GM04504 (cell line): ENCODE results near the gene NUFIP2.
"Not testable (repeated sequence)": the region's sequence is repeated elsewhere in the genome, so short reads cannot be mapped to it uniquely, and the experiment has no call there.

Experiments used
- DNase-seq: peaks from one replicate; pipeline ENCODE4 v3.0.0-alpha.2; 2012; ENCODE audit warnings: low read depth

NUFIP2 gene, protein sequence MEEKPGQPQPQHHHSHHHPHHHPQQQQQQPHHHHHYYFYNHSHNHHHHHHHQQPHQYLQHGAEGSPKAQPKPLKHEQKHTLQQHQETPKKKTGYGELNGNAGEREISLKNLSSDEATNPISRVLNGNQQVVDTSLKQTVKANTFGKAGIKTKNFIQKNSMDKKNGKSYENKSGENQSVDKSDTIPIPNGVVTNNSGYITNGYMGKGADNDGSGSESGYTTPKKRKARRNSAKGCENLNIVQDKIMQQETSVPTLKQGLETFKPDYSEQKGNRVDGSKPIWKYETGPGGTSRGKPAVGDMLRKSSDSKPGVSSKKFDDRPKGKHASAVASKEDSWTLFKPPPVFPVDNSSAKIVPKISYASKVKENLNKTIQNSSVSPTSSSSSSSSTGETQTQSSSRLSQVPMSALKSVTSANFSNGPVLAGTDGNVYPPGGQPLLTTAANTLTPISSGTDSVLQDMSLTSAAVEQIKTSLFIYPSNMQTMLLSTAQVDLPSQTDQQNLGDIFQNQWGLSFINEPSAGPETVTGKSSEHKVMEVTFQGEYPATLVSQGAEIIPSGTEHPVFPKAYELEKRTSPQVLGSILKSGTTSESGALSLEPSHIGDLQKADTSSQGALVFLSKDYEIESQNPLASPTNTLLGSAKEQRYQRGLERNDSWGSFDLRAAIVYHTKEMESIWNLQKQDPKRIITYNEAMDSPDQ

DNA sequence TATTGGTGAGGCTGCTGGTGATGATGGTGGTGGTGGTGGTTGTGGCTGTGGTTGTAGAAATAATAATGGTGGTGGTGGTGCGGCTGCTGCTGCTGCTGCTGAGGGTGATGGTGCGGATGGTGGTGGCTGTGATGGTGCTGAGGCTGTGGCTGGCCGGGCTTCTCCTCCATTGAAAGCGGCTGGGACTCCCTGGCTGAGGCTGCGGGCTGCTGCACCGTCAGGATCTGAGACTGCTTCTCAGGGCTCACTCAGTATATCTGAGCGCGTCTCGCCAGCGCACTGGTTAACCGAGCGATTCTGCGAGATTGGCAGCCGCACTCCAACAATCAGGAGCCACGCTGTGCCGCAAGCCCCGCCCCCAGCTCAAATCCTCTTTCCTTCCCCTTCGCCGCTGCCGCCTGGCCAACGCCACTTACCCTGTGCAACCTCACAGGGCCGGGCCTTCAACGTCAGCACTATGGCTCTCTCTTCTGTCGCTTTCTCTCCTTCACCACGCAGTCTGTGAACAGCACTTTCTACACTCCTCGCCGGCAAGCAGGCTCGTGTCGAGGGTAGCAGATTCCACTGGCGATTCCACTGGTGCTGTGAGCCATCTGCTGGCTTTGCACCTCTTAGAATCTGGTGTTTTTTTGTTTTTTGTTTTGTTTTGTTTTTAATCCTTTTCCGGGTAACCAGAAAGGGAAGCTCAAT, at the start of gene NUFIP2:
Gene NUFIP2 (minus strand): TSS at position 259 of the 690 bp plus-strand sequence. CDS start 89 bp downstream, at position 170.
- peak; percentile 96 for DNase-seq

DNA sequence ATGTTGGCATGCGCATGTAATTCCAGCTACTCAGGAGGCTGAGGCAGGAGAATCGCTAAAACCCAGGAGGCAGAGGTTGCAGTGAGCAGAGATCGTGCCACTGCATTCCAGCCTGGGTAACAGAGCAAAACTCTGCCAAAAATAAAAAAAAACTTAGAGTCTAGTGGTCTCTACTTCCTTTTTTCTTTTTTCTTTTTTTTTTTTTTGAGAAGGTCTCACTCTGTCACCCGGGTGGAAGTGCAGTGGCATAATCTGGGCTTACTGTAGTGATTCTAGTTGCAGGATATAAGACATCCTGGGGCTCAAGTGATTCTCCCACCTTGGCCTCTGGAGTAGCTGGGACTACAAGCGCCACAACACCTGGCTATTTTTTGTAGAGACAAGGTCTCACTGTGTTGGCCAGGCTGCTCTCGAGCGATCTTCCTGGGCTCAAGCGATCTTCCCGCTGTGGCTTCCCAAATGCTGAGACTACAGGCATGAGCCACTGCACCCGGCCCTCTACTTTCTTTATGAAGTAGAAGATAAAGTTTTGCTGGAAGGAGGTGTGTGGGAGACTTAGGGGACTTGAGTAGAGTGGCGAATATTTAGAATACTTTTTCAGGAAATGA, 48.3 kb upstream of the NUFIP2 start:
- DNase-seq = no peak

DNA sequence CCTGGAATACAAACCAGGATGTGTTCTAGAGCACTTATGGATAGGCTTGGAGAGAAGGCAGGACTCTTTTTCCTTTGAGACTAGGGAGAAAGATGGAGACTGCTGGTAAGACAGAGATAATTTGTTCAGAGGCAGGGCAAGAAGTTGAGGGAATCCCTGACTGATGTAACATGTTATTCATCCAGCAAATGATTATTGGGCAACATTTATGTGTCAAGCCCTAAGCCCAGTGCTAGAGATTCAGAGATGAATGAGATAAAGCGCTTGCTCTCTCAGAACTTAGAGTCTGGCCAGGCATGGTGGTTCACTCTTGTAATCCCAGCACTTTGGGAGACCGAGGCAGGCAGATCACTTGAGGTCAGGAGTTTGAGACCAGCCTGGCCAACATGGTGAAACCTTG, 47.8 kb upstream of the NUFIP2 start:
- peak; percentile 23 for DNase-seq

DNA sequence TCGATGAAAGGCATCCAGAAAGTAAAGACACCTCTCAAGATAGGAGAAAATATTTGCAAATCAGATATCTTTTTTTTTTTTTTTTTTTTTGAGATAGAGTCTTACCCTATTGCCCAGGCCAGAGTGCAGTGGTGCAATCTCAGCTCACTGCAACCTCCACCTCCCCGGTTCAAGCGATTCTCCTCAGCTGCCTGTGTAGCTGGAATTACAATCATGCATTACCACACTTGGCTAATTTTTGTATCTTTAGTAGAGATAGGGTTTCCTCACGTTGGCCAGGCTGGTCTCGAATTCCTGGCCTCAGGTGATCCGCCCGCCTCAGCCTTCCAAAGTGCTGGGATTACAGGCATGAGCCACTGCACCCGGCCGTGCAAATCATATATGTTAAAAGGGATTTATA, 45.1 kb upstream of the NUFIP2 start:
- DNase-seq = not testable (repeated sequence)

DNA sequence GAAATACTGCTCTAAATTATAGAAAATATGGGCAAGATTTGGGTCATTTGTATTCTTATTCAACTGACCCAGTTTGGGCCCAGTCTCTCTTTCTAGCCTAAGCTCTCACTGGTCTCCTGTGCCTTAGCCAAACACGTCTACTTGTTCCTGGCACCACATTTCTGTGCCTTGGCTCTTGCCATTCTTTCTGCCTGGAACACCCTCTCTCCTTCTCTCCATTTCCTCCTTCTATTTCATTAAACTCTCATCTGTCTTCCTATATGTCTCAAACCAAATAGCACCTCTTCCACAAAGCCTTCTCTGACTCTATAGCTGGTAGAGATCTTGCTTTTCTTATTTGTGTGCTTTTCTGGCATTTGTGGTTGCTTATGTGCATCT, 37.7 kb upstream of the NUFIP2 start:
- no peak for DNase-seq

DNA sequence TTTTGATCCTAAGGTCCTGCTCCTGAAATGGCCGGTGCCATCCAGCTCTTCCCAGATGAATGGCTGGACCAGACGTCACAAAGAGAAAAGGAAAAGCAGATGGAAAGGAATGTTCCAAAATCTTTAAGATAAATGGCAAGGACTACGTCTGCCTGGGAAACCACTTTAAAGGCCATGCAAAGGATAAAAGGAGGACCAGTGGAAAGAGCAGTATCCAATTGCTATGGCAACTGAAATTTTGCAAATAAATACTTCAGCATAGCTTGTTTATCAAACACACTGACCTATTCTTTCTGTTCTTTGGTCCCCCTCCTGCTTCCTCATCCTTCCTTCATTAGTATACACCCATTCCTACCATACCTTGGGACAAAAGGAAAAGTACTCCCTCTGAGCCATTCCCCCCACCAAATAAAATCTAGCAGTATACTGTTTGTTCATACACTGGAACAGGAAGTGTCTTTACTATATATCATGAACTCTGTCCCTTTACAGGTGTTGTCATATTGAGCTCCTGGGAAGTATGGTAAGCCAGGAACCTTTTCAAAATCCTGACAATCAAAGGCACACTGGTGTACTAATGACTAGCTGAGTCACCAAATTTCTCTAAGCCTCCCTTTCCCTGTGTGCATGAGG, 37.2 kb upstream of the NUFIP2 start:
- no peak for DNase-seq

DNA sequence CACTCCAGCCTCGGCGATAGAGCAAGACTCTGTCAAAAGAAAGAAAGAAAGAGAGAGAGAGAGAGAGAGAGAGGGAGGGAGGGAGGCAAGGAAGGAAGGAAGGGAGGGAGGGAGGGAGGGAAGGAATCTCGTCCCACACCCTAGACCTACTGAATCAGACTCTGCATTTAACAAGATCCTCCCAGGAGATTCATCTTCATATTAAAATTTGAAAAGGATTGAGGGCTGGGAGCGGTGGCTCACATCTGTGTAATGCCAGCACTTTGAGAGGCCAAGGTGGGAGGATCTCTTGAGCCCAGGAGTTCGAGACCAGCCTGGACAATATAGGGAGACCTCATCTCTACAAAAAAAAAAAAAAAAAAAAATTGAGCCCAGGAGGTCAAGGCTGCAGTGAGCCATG, 33.5 kb upstream of the NUFIP2 start:
- DNase-seq = no peak

DNA sequence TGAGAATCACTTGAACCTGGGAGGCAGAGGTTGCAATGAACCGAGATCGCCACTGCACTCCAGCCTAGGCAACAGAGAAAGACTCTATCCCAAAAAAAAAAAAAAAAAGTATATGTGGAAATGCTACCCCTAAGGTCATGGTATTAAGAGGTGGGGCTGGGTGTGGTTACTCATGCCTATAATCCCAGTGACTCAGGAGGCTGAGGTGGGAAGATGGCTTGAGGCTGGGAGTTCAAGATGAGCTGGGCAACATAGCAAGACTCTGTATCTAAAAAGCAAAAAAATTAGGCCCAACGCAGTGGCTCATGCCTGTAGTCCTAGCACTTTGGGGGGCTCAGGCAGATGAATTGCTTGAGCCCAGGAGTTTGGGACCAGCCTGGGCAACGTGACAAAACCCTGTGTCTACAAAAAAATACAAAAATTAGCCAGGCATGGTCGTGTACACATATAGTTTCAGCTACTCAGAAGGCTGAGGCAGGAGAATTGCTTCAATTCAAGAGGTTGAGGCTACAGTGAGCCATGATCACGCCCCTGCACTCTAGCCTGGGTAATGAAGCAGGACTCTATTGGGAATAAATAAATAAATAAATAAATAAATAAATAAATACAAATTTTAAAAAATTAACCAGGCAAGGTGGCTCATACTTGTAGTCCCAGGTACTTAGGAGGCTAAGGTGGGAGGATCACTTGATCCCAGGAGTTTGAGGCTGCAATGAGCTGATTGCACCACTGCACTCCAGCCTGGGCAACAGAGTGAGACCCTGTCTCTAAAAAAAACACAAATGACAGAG, 32.3 kb upstream of the NUFIP2 start:
- no peak for DNase-seq

DNA sequence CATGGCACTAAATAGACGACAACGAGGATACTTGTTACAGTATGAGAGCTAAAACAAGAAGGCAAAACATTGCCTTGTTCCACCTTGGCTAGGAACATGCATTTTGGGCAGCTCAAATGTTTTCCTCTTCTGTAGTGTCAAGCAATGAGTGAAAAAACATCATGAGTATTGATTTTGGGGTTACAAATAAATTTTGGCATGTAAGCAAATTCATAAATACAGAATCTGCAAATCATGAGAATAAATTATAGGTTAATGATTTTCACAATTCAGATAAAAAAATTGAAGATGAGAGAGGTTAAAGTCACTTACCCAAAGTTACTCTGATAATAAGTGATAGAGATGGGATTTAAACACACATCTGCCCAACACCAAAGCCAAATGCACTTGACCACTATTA, 28.4 kb upstream of the NUFIP2 start:
- no peak for DNase-seq

DNA sequence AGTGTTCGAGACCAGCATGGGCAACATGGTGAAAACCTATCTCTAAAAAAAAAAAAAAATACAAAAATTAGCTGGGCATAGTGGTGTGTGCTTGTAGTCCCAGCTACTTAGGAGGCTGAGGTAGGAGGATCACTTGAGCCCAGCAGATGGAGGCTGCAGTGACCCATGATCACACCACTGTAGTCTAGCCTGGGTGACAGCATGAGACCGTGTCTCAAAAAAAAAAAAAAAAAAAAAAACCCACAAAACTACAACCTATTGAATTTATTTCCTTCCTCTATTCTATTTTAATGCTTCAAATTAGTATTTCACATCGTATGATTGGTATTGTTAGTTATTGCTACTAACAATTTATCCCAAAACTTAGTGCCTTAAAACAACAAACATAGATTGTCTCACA, 9.4 kb upstream of the NUFIP2 start:
- no peak for DNase-seq

DNA sequence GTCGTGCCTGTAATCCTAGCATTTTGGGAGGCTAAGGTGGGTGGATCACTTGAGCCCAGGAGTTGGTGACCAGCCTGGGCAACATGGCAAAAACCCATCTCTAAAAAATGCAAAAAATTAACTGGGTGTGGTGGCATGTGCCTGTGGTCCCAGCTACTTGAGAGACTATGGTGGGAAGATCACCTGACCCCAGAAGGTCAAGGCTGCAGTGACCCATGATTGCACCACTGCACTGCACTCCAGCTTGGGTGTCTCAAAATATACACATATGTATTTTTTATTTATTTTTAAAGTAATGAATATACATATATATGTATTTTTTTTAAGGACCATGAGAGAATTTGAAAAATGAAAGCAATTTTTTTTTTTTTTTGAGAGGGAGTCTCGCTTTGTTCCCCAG, 5.1 kb upstream of the NUFIP2 start:
- no peak for DNase-seq

DNA sequence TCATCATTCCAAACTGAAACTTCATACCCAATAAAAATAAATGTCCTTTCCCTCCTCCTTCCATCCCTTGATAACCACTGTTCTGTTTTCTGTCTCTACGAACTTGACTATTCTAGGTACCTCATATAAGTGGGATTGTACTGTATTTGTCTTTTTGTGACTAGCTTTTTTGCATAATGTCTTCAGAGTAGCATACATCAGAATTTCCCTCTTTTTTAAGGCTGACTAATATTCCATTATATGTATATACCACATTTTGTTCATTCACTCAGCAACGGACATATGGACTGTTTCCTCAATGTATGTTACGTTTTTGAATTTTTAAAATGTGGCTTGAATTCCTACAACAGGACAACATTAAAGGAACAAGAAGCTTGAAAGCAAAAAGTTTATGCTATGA, 1.5 kb upstream of the NUFIP2 start:
- DNase-seq = no peak

DNA sequence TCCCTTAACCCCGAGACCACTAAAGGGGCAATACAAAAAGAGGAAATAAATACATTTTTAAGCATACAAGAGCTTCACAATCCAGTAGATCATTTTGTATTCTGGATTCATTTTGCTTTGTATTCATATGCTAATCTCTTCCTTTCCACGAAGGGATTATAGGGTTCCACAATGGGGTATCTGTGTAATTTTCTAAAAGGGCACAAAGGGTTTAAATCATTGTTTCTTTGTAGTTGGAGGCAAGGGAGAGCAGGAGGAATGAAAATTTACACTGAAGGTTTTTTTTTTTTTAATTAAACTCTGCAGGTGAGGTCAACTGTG, 592 bp upstream of the NUFIP2 start:
- DNase-seq = no peak

DNA sequence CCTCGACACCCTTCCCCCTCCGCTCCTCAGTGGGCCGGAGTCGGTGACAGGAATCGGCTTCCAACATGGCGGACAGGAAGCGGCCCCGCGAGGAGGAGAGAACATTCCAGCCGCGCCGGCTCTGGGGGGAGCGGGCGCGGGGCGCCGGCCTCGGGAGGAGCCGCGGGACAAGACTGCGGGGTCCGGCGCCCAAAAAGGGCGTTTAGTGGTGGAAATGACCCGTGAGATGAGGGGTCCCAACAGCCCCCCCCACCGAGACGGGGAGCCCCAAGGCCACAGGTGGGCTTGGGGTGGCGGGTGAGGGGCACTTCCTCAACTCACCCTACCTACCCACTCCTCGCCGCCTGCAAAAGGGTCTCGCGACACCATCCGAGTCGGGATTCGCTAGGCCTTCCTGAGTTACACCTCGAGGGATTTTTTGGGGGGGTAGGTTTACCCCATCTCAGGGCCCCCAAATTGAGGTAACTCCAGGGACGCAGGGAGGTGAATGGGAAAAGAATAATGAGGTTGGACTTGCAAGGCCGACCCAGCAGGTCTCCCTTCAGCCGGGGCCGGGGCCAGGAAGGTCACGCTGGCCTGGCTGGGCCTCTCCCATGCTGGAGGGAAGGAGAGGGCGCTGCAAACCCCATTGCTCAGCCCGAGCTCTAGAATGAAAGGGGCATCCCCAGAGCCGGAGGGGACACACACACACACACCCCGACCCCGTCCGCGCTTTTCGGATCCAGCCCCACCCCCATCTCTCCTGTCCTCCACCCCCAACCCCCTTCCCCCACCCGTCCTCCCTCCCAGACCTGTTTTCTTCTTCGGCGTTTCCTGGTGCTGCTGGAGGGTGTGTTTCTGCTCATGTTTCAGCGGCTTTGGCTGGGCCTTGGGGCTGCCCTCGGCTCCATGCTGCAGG, 707 bp downstream of the NUFIP2 start:
- DNase-seq = no peak

DNA sequence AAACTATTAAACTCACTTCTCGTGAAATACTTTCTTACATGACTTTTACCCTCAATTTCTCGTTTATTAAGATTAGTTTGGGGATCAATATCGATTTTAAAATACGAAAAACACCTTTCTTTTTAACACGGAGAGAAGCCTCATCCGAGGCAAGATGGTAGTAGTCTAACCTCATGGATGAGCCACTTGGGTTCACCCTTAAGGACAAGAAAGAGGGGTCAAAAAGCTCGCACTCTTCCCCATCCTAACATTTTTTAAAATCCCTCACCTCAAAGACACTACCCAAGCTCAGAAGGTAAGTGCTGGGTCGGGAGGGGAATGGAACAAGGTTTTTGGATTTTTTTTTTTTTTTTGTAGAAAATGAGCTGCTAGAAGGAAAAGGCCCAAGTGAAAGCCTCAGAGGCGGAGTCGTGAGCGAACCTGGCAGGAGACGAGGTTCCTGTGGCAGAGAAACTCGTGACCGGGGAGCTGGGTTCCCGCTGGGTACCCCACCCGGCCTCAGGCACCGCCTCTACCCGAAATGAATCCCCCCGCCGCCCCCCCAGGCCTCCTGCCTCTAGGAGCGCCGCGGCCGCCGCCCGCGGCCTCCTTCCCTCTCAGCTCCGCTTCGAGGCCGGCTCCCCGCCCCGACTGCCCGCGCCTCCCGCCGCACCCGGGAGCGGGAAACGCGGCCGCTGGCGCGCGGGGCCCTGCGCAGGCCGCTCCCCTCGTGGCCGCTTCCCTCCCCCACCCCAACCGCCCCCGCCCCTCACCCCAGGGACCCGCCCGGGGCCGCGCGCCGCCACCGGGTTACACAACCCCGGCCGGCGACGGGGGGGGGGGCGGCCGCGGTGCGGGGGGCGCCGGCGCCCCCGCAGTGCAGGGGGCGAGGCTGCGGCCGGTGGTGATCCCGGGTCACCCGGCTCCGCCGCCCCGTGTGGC, 1.6 kb downstream of the NUFIP2 start:
- no peak for DNase-seq

DNA sequence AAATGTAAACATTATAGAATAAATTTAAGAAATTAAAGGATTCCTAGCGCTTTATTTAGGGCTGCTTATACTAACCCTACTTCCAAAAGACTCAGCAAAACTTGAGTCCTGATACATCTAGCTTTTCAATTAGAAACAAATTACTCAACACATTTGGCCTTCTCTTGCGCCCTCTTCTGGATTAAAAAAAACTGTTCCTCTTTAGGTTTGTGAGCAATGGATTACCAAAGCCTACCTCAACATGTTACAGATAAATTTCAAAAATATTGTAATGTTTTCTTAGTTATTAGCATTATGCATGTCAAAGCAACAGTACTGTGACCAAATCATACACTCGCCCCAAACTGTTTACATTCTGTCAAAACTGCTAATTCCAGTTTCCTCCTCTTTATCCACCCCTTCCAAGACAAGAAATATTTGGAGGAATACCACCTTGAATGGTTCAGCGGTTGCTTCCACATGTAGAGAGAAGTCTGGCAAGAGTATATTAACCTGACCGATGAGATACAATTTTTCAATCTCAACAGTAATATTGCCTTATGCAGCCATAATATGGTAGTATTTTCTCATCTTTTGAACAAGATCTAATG, 2.7 kb downstream of the NUFIP2 start:
- peak; percentile 50 for DNase-seq

DNA sequence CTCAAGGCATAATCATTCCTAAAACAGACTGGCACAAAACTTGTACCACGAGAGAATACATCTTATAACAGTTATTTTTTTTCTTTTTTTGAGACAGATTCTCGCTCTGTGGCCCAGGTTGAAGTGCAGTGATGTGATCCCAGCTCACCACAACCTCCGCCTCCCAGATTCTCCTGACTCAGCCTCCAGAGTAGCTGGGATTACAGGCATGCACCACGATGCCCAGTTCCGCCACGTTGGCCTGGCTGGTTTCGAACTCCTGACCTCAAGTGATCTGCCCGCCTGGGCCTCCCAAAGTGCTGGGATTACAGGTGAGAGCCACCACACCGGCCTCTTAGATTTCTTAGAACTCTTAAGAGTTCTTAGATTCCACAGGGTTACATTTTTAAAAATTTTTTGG, 4.1 kb downstream of the NUFIP2 start:
- DNase-seq = no peak

DNA sequence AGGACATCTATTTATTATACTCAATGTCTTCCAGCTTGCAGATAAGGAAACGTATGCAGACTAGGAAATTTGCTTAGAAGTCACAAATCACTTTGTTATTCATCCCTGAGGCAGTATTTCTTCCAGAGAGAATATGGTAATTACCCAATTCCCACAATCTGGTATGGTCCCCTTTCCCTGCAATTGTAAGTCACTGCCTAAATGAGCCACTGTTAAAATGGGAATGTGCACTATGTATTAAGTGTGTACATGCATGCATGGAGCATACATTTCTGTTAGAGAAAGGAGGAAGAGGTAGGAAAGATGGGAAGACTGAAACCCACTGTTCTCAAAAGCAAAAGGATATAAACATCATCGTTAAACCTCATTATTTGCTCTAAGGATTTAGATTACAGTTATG, 10.0 kb downstream of the NUFIP2 start:
- no peak for DNase-seq

DNA sequence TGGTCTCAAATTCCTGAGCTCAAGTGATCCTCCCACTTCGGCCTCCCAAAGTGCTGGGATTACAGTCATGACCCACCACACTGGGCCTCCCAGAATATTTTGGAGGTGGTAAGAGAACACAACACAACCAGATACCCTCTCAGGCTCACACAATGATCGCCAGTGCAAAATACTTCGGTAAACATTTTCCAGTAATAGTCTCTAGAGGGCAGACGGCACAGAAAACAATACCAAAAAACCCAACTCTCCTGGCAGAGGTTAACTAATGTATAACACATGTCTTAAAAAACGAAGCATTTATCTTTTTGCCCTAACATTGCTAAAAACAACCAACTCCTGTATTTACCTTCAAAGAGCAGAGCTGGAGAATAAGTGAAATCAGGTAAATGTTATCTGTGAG, 10.5 kb downstream of the NUFIP2 start:
- no peak for DNase-seq
